WTC11 (cell line): Measurements from ENCODE around the gene SNX19. TPM values are rescaled to one million over a fixed set of nuclear protein-coding genes. Genes with fewer than 3 reads are reported as not detected.

ENCODE experiments used
- ATAC-seq: fragments of 200-7000 bp; cut with Tn5 transposase; 2 replicates; pipeline ENCODE4 v1.10.0; 2021; ENCODE audit warnings: mild to moderate bottlenecking, moderate library complexity
- CTCF ChIA-PET: fragments of 300-600 bp; sonication (Branson Sonifier 250); formaldehyde crosslinking; loops from one replicate; lab custom pipeline; 2021; ENCODE audit warnings: antibody characterized with exemption; lab: Charles Lee
- POLR2A ChIA-PET: fragments of 350-600 bp; sonication (Branson Sonifier 250); formaldehyde crosslinking; loops from one replicate; lab custom pipeline; 2021; ENCODE audit warnings: antibody characterized with exemption; lab: Charles Lee
- DNase-seq: peaks from one replicate; pipeline ENCODE4 v3.0.0; 2021; ENCODE audit warnings: low spot score
- H3K27ac Mint-ChIP-seq: 2 replicates; pipeline ENCODE4 v1.8.0; 2021; ENCODE audit warnings: mixed read lengths
- H3K27me3 Mint-ChIP-seq: 2 replicates; pipeline ENCODE4 v1.8.0; 2021; ENCODE audit warnings: low read depth, mild to moderate bottlenecking, moderate library complexity, mixed read lengths
- H3K36me3 Mint-ChIP-seq: 2 replicates; pipeline ENCODE4 v1.8.0; 2021; ENCODE audit warnings: mixed read lengths
- H3K4me1 Mint-ChIP-seq: 2 replicates; pipeline ENCODE4 v1.8.0; 2022; ENCODE audit warnings: mixed read lengths
- H3K4me3 Mint-ChIP-seq: 2 replicates; pipeline ENCODE4 v1.8.0; 2021; ENCODE audit warnings: mild to moderate bottlenecking, moderate library complexity, mixed read lengths
- H3K9me3 Mint-ChIP-seq: 2 replicates; pipeline ENCODE4 v1.8.0; 2021; ENCODE audit warnings: mixed read lengths
- CREB1 ChIP-seq: sonication (generic); formaldehyde crosslinking; IDR thresholded peaks from 2 replicates; pipeline ENCODE4 v1.8.0; 2023; ENCODE audit warnings: mild to moderate bottlenecking, missing genetic modification reagents
- ERG ChIP-seq: fragments of 250-450 bp; sonication (Bioruptor Pico); IDR thresholded peaks from 2 replicates; pipeline ENCODE4 v1.8.0; 2021; ENCODE audit warnings: mild to moderate bottlenecking
- ESRRA ChIP-seq: sonication (generic); formaldehyde crosslinking; IDR thresholded peaks from 2 replicates; pipeline ENCODE4 v1.8.1; 2022; ENCODE audit warnings: mild to moderate bottlenecking, missing genetic modification reagents, borderline replicate concordance
- ETV6 ChIP-seq: sonication (generic); formaldehyde crosslinking; IDR thresholded peaks from 2 replicates; pipeline ENCODE4 v1.8.1; 2022; ENCODE audit warnings: mild to moderate bottlenecking, missing genetic modification reagents
- HMGA2 ChIP-seq: fragments of 250-450 bp; sonication (Bioruptor Pico); IDR thresholded peaks from 2 replicates; pipeline ENCODE4 v1.4.0; 2021; ENCODE audit warnings: mild to moderate bottlenecking, moderate library complexity
- NFE2L1 ChIP-seq: sonication (generic); formaldehyde crosslinking; IDR thresholded peaks from 2 replicates; pipeline ENCODE4 v1.8.1; 2023; ENCODE audit warnings: missing genetic modification reagents
- PRDM15 ChIP-seq: sonication (generic); formaldehyde crosslinking; IDR thresholded peaks from 2 replicates; pipeline ENCODE4 v1.8.0; 2022; ENCODE audit warnings: missing genetic modification reagents
- STAT6 ChIP-seq: sonication (generic); formaldehyde crosslinking; conservative IDR thresholded peaks from 2 replicates; pipeline ENCODE4 v1.8.1; 2023; ENCODE audit warnings: mild to moderate bottlenecking, low read depth, missing genetic modification reagents, moderate library complexity
- ZBTB21 ChIP-seq: sonication (generic); formaldehyde crosslinking; IDR thresholded peaks from 2 replicates; pipeline ENCODE4 v1.8.1; 2023; ENCODE audit warnings: mild to moderate bottlenecking, missing genetic modification reagents, borderline replicate concordance
- ZNF138 ChIP-seq: sonication (generic); formaldehyde crosslinking; conservative IDR thresholded peaks from 2 replicates; pipeline ENCODE4 v1.8.1; 2022; ENCODE audit warnings: mild to moderate bottlenecking, moderate library complexity, missing genetic modification reagents
- ZNF219 ChIP-seq: sonication (generic); formaldehyde crosslinking; IDR thresholded peaks from 2 replicates; pipeline ENCODE4 v1.8.0; 2023; ENCODE audit warnings: missing genetic modification reagents, mild to moderate bottlenecking, borderline replicate concordance
- ZNF281 ChIP-seq: sonication (generic); formaldehyde crosslinking; IDR thresholded peaks from 2 replicates; pipeline ENCODE4 v1.8.0; 2023; ENCODE audit warnings: mild to moderate bottlenecking, missing genetic modification reagents
- total RNA-seq: library from RNA; stranded (reverse); gene quantifications from 3 replicates; pipeline ENCODE4 v1.2.3, GENCODE V29; 2021
- TF ChIP-seq, protein P1 (sequence below): sonication (generic); formaldehyde crosslinking; IDR thresholded peaks from 2 replicates; pipeline ENCODE4 v1.8.0; 2022; ENCODE audit warnings: mild to moderate bottlenecking, missing genetic modification reagents
- TF ChIP-seq, protein P2 (sequence below): fragments of 250-450 bp; sonication (Bioruptor Pico); IDR thresholded peaks from 2 replicates; pipeline ENCODE4 v2.1.2; 2022; ENCODE audit warnings: mild to moderate bottlenecking, moderate library complexity
- TF ChIP-seq, protein P3 (sequence below): sonication (generic); formaldehyde crosslinking; conservative IDR thresholded peaks from 2 replicates; pipeline ENCODE4 v1.8.1; 2022; ENCODE audit warnings: mild to moderate bottlenecking, missing genetic modification reagents
- TF ChIP-seq, protein P4 (sequence below): fragments of 250-450 bp; sonication (Bioruptor Pico); IDR thresholded peaks from 2 replicates; pipeline ENCODE4 v1.9.0; 2021; ENCODE audit warnings: mild to moderate bottlenecking

SNX19 gene
- total RNA-seq, 1 experiment from 2014 or later = 25.2 TPM

DNA sequence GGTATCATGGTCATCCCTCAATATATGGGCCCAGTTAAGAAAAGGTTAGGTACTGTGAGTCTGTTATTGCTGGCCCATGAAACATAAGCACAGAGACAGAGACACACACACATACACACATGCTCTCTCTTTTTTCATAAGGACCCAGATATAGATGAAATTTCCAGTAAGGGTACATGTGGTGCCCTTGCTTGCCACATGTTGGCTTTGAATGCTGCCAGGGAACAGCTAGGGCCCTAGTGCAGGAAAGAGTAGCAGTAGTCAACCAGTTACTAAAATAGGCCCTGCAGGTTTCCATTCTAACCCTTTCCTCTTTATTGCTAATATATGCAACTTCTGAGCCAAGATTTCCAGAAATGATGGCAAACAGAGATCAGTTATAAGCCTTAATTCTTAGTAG lies 9.1 kb downstream of the SNX19 start:
- H3K4me3 Mint-ChIP-seq = no peak overlapping the region

GRCh38 chr11:130906616-130907015 lies 9.7 kb downstream of the SNX19 start:
- Mint-ChIP-seq H3K27ac (no peak overlapping the region), H3K4me3 (no peak overlapping the region), H3K27me3 (no peaks in the 10 kb centered on the region), H3K4me1 (no peaks in the 10 kb centered on the region), H3K36me3 (peaks cover 55% of the 10 kb centered on the region), H3K9me3 (no peaks in the 10 kb centered on the region)
- DNase-seq = no peak
- ChIA-PET POLR2A (no interaction called here), CTCF (interaction anchor here (1.0 to 2.4 kb wide), 2 partner anchors 9 to 44 kb away, joined by 3 to 22 read pairs; partner anchors contain the start of gene SNX19)
- no peak for ATAC-seq
- no peak for TF ChIP-seq ZNF281 (CRISPR knock-in tag)
- no peak for TF ChIP-seq PRDM15 (CRISPR knock-in tag)
- TF ChIP-seq, protein P1, sequence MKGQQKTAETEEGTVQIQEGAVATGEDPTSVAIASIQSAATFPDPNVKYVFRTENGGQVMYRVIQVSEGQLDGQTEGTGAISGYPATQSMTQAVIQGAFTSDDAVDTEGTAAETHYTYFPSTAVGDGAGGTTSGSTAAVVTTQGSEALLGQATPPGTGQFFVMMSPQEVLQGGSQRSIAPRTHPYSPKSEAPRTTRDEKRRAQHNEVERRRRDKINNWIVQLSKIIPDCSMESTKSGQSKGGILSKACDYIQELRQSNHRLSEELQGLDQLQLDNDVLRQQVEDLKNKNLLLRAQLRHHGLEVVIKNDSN = no peak
- TF ChIP-seq ETV6 (CRISPR knock-in tag) = no peak
- TF ChIP-seq ZNF219 (CRISPR knock-in tag) = no peak
- no peak for TF ChIP-seq CREB1 (CRISPR knock-in tag)
- no peak for TF ChIP-seq STAT6
- TF ChIP-seq, protein P2, sequence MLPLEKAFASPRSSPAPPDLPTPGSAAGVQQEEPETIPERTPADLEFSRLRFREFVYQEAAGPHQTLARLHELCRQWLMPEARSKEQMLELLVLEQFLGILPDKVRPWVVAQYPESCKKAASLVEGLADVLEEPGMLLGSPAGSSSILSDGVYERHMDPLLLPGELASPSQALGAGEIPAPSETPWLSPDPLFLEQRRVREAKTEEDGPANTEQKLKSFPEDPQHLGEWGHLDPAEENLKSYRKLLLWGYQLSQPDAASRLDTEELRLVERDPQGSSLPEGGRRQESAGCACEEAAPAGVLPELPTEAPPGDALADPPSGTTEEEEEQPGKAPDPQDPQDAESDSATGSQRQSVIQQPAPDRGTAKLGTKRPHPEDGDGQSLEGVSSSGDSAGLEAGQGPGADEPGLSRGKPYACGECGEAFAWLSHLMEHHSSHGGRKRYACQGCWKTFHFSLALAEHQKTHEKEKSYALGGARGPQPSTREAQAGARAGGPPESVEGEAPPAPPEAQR (CRISPR knock-in tag) = no peak
- TF ChIP-seq, protein P3, sequence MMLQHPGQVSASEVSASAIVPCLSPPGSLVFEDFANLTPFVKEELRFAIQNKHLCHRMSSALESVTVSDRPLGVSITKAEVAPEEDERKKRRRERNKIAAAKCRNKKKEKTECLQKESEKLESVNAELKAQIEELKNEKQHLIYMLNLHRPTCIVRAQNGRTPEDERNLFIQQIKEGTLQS = no peak
- TF ChIP-seq ZNF138 (CRISPR knock-in tag) = no peak
- no peak for TF ChIP-seq HMGA2
- TF ChIP-seq, protein P4, sequence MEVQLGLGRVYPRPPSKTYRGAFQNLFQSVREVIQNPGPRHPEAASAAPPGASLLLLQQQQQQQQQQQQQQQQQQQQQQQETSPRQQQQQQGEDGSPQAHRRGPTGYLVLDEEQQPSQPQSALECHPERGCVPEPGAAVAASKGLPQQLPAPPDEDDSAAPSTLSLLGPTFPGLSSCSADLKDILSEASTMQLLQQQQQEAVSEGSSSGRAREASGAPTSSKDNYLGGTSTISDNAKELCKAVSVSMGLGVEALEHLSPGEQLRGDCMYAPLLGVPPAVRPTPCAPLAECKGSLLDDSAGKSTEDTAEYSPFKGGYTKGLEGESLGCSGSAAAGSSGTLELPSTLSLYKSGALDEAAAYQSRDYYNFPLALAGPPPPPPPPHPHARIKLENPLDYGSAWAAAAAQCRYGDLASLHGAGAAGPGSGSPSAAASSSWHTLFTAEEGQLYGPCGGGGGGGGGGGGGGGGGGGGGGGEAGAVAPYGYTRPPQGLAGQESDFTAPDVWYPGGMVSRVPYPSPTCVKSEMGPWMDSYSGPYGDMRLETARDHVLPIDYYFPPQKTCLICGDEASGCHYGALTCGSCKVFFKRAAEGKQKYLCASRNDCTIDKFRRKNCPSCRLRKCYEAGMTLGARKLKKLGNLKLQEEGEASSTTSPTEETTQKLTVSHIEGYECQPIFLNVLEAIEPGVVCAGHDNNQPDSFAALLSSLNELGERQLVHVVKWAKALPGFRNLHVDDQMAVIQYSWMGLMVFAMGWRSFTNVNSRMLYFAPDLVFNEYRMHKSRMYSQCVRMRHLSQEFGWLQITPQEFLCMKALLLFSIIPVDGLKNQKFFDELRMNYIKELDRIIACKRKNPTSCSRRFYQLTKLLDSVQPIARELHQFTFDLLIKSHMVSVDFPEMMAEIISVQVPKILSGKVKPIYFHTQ (CRISPR knock-in tag) = no peak
- TF ChIP-seq ERG = no peak

More for the DNA sequence above, 9.1 kb downstream of the SNX19 start:
- no peak for TF ChIP-seq ESRRA (CRISPR knock-in tag)
- no peak for TF ChIP-seq ZNF219 (CRISPR knock-in tag)
- no peak for TF ChIP-seq NFE2L1 (CRISPR knock-in tag)
- TF ChIP-seq ZBTB21 (CRISPR knock-in tag) = no peak
- TF ChIP-seq, all 79 proteins: peak for 0
- Mint-ChIP-seq H3K27ac (no peak overlapping the region), H3K9me3 (no peaks in the 10 kb centered on the region), H3K4me1 (0 out of 2 replicates have a peak, but pooled peaks cover under 1% of the 10 kb centered on the region), H3K27me3 (no peaks in the 10 kb centered on the region), H3K36me3 (peaks cover 50% of the 10 kb centered on the region)
- no peak for DNase-seq
- ChIA-PET POLR2A (no interaction called here), CTCF (interaction anchor here (1.2 kb wide), 1 partner anchor 9 kb away, joined by 4 read pairs; the partner anchor contains the start of gene SNX19)
- no peak for ATAC-seq
